Upper lobe of left lung (tissue), 6 donors: Measurements from ENCODE around the gene OSBP2. TPM values are rescaled to one million over a fixed set of nuclear protein-coding genes. Genes with fewer than 3 reads are reported as not detected.

ENCODE experiments used
- ATAC-seq, 2 donors: fragments of 200-7000 bp; cut with Tn5 transposase; one replicate each; pipeline ENCODE4 v1.9.1; 2022; ENCODE audit warnings: mild to moderate bottlenecking in 2 of 2, moderate library complexity in 2 of 2; ENCODE audit not compliant: low FRiP score in 2 of 2
- DNase-seq, 2 donors: peaks; one replicate each; pipeline ENCODE4 v3.0.0-alpha.2; 2019 to 2020
- H3K27ac ChIP-seq, 4 donors: fragments of 200-600 bp; sonication (generic); one replicate each; pipeline ENCODE4 v1.5.1; 2016 to 2019
- H3K27me3 ChIP-seq, 4 donors: fragments of 200-600 bp; sonication (generic); one replicate each; pipeline ENCODE4 v1.5.1; 2017 to 2019
- H3K36me3 ChIP-seq, 4 donors: fragments of 200-600 bp; sonication (generic); one replicate each; pipeline ENCODE4 v1.5.1; 2016 to 2019
- H3K4me1 ChIP-seq, 4 donors: fragments of 200-600 bp; sonication (generic); one replicate each; pipeline ENCODE4 v1.5.1; 2018 to 2019
- H3K4me3 ChIP-seq, 4 donors: fragments of 200-600 bp; sonication (generic); one replicate each; pipeline ENCODE4 v1.5.1; 2017 to 2019; ENCODE audit warnings: mild to moderate bottlenecking in 2 of 4, moderate library complexity in 1 of 4
- H3K9me3 ChIP-seq, 4 donors: fragments of 200-600 bp; sonication (generic); one replicate each; pipeline ENCODE4 v1.5.1; 2018 to 2019
- EP300 ChIP-seq, 4 donors: sonication (generic); formaldehyde crosslinking; IDR thresholded peaks; one replicate each; pipeline ENCODE4 v1.5.1; 2017; ENCODE audit warnings: antibody characterized with exemption in 4 of 4, control low read depth in 2 of 4
- POLR2A ChIP-seq, 4 donors: fragments of 450-650 bp; IDR thresholded peaks; one replicate each; pipeline ENCODE4 v1.5.1; 2016 to 2017; ENCODE audit warnings: antibody characterized with exemption in 4 of 4, mild to moderate bottlenecking in 2 of 4
- POLR2AphosphoS5 ChIP-seq, 2 donors: sonication (generic); formaldehyde crosslinking; IDR thresholded peaks; one replicate each; pipeline ENCODE4 v1.5.1; 2017; ENCODE audit warnings: antibody characterized with exemption in 2 of 2
- WGBS, 2 donors: methylation state at CpG; one replicate each; pipeline ENCODE4 v1.1.5; 2017 to 2018; 5-methylcytosine and 5-hydroxymethylcytosine counted together
- small RNA-seq, 4 donors: library from RNA; depleted of rRNA; stranded (forward); fragments of <200 nt; gene quantifications; one replicate each; pipeline ENCODE3, GENCODE V24; 2016
- total RNA-seq, 6 donors: library from RNA; depleted of rRNA in 4 of 6; stranded (reverse); fragments of >200 nt in 4 of 6; gene quantifications; one replicate each; pipeline versions ENCODE4 v1.1.0 to v1.2.1, GENCODE V29; 2016 to 2021
- TF ChIP-seq, protein P1 (sequence below), 6 experiments: fragments of 450-650 bp in 4 of 6; fragments of 200-600 bp in 2 of 6; sonication (generic) in 2 of 6; IDR thresholded peaks; one replicate each; pipeline ENCODE4 v1.5.1; 2016 to 2019; ENCODE audit warnings: antibody characterized with exemption in 6 of 6
- donor health status: DM: no; HTN: no; CAD: no; lungs with moderate emphysema.
- donor health status: DM: no; HTN: yes; CAD: no; lungs with severe emphysema.

The OSBP2 gene
- total RNA-seq, 6 donors from 2014 or later: 3.5 to 14.5 (median 5.0) TPM

DNA sequence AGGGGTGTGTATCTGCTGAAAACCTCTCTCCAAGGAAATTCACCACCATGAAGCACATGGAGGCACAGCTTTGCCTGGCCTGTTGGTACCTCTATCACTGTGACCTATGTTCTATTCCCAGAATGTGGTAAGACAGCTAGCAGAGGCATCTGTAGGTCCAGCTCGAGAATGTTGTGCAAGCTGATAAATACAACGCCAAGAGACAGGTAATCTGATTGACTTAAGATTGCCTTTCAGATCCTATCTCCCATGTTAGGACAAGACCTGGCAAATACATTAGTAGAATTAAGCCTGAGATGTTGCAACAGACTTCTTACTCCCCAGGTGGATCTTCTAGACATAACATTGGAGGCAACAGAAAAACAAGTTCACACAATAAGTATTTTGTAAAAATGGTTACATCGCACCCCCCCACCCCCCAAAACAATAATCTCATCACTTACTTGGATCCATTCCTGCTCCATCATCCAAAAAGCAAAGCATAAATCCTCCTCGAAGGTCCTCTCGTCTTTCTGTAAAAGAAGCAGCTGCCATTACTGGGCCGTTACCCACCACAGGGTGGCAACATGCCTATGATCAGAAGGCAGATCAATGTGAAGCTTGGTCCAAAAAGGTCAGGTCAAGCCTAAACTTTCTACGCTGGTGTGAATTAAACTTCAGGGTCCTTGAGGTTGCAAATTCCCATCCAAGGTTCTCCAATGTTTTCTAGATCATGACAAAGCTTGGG is 255.4 kb downstream of the OSBP2 start:
- H3K9me3 ChIP-seq: no peaks in the 10 kb centered on the region
- H3K27ac ChIP-seq: no peak overlapping the region
- ATAC-seq: no peak
- H3K27me3 ChIP-seq: no peaks in the 10 kb centered on the region
- DNase-seq: no peak
- peaks cover 8 to 74% (median 37%) of the 10 kb centered on the region in 4 donors for H3K36me3 ChIP-seq
- WGBS, 2 donors: 89 to 93% methylated on average over 7 of the region's 7 CpGs
- peaks cover 6 to 18% (median 12%) of the 10 kb centered on the region in 4 donors for H3K4me1 ChIP-seq
- no peak overlapping the region for H3K4me3 ChIP-seq
- TF ChIP-seq POLR2A (IDR thresholded peaks at IDR 0.05) (no peak), EP300 (IDR thresholded peaks at IDR 0.05) (no peak), POLR2AphosphoS5 (IDR thresholded peaks at IDR 0.05) (no peak)
- TF ChIP-seq, protein P1, sequence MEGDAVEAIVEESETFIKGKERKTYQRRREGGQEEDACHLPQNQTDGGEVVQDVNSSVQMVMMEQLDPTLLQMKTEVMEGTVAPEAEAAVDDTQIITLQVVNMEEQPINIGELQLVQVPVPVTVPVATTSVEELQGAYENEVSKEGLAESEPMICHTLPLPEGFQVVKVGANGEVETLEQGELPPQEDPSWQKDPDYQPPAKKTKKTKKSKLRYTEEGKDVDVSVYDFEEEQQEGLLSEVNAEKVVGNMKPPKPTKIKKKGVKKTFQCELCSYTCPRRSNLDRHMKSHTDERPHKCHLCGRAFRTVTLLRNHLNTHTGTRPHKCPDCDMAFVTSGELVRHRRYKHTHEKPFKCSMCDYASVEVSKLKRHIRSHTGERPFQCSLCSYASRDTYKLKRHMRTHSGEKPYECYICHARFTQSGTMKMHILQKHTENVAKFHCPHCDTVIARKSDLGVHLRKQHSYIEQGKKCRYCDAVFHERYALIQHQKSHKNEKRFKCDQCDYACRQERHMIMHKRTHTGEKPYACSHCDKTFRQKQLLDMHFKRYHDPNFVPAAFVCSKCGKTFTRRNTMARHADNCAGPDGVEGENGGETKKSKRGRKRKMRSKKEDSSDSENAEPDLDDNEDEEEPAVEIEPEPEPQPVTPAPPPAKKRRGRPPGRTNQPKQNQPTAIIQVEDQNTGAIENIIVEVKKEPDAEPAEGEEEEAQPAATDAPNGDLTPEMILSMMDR (IDR thresholded peaks at IDR 0.05): no peak

DNA sequence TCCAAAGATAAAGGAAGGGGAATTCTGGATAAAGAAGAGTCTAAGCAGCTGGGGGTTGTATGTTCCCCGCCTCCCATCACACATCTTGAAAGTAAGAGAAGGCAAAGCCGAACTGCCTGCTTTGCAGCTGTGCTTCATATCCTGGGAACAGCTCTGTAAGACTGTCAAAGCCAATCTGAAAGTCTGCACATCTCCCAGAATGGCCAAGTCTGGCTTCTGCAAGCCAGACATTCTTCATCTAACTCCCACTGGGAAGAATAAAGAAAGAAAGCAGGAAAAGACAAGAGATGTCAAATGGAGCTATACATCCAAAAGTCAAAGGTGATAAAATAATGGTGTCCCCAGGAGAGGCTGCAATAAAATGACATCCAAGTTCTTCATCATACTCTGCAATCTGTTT is 258.5 kb downstream of the OSBP2 start:
- no peak for ATAC-seq
- Histone ChIP-seq H3K27ac (no peak overlapping the region), H3K4me1 (peaks cover 0 to 11% (median 4%) of the 10 kb centered on the region in 4 donors), H3K4me3 (no peak overlapping the region), H3K27me3 (no peaks in the 10 kb centered on the region), H3K36me3 (peaks cover 4 to 54% (median 19%) of the 10 kb centered on the region in 4 donors), H3K9me3 (no peaks in the 10 kb centered on the region)
- TF ChIP-seq EP300 (IDR thresholded peaks at IDR 0.05) (no peak), POLR2AphosphoS5 (IDR thresholded peaks at IDR 0.05) (no peak), POLR2A (IDR thresholded peaks at IDR 0.05) (no peak)
- TF ChIP-seq, protein P1 (IDR thresholded peaks at IDR 0.05): no peak
- whole genome bisulfite sequencing, 2 donors: 92 to 95% methylated on average over 2 of the region's 2 CpGs
- DNase-seq: no peak

DNA sequence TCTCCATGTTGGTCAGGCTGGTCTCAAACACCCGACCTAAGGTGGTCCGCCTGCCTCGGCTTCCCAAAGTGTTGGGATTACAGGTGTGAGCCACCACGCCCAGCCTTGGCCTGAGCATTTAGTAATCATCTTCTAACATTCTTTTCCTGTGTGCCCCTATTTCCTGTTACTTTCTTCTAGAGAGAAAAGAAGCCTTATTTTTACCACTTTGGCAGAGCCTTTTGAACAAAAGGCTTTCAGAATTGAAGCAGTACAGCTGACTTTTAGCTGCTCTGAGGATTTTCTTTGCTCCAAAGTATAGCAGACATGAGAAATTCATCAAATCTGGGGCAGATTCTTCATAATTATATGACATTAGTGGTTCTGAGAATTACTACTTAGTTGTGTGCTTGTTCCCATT is 260.5 kb downstream of the OSBP2 start:
- ATAC-seq (no peak), DNase-seq (no peak)
- no peak for TF ChIP-seq POLR2AphosphoS5 (IDR thresholded peaks at IDR 0.05)
- no peak for TF ChIP-seq POLR2A (IDR thresholded peaks at IDR 0.05)
- TF ChIP-seq, protein P1 (IDR thresholded peaks at IDR 0.05): no peak
- TF ChIP-seq EP300 (IDR thresholded peaks at IDR 0.05): no peak
- WGBS, 2 donors: 95 to 98% methylated on average over 4 of the region's 4 CpGs
- Histone ChIP-seq H3K4me1 (peaks cover 0 to 11% (median 3%) of the 10 kb centered on the region in 4 donors), H3K9me3 (no peaks in the 10 kb centered on the region), H3K36me3 (peaks cover 0 to 34% (median 6%) of the 10 kb centered on the region in 4 donors), H3K27me3 (no peaks in the 10 kb centered on the region), H3K4me3 (no peak overlapping the region), H3K27ac (no peak overlapping the region)

Small RNA genes lying within 50 kb of the gene (small RNA-seq; reads per million reads assigned to genes)
- gene MIR3200: 0 to 0.55 (median 0.34) reads per million in 4 donors

Other genes with a start within 250 kb of the OSBP2 start
- 1 to 10 TPM in 3 of 6 donors, under 1 TPM in 2, not detected in 1; 0.43 to 2.3 (median 1.1) TPM for gene SEC14L3, start 222.9 kb upstream of the OSBP2 start, total RNA-seq
- 10 to 100 TPM; 11.6 to 41.2 (median 17.7) TPM for gene SEC14L4, start 189.2 kb upstream of the OSBP2 start, total RNA-seq
- 10 to 100 TPM; 11.4 to 41.3 (median 20.9) TPM for gene SEC14L6, start 148.1 kb upstream of the OSBP2 start, total RNA-seq
- 1 to 10 TPM; 1.7 to 8.4 (median 3.5) TPM for gene GAL3ST1, start 120.2 kb upstream of the OSBP2 start, total RNA-seq
- 10 to 100 TPM; 27.2 to 66.9 (median 56.9) TPM for gene PES1, start 103.0 kb upstream of the OSBP2 start, total RNA-seq
- 10 to 100 TPM; 40.2 to 87.1 (median 60.7) TPM for gene TCN2, start 87.7 kb upstream of the OSBP2 start, total RNA-seq
- gene SLC35E4, start 59.1 kb upstream of the OSBP2 start, total RNA-seq: 10 to 100 TPM in 2 of 6 donors, 1 to 10 TPM in 4; 1.3 to 14.7 (median 5.8) TPM
- gene DUSP18, start 27.0 kb upstream of the OSBP2 start, total RNA-seq: 10 to 100 TPM; 13.0 to 40.9 (median 29.4) TPM